ENCODE data around the gene SAAL1. TPM values are rescaled to one million over a fixed set of nuclear protein-coding genes. Genes with fewer than 3 reads are reported as not detected.

SAAL1 gene
- polyA plus RNA-seq, 1 experiment = 8.9 TPM

DNA sequence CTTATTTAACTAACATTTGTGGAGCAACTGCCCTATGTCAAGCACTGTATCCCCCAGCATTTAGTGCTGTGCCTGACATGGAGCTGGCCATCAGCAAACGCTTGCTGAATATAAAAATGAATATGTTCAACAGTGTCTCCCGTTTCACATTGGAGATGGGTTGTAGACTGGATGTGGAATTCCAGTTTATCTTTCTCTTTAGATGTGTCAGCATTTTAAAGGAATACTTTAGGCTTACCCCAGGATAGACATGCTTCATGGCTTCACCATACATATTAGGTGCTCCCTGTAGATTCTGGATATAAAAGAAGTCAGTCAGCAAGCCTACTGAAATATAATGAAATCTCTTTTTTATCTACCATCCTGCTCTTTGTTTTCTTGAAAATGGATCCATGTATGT is 38.5 kb downstream of the SAAL1 start:
- no peak for DNase-seq (ENCODE audit: low read depth)
- Histone ChIP-seq H3K4me3 (ENCODE audit: low read depth, low read length) (no peak overlapping the region), H3K36me3 (ENCODE audit: control insufficient read depth, insufficient read depth, low read length) (no peaks in the 10 kb centered on the region), H3K27me3 (ENCODE audit: control insufficient read depth, insufficient read depth, low read length) (no peaks in the 10 kb centered on the region)
- CTCF ChIA-PET = interaction anchor here (2.0 to 2.7 kb wide), 2 partner anchors 13 to 39 kb away, joined by 5 to 9 read pairs; partner anchors contain the start of gene SAAL1
- no peak for TF ChIP-seq CTCF (IDR thresholded peaks at IDR 0.05; ENCODE audit: insufficient read depth, low read depth, low read length)
- POLR2A ChIA-PET = no interaction called here

- H3K36me3 ChIP-seq (ENCODE audit: control insufficient read depth, insufficient read depth, low read length) = no peaks in the 10 kb centered on the region
- no peak for TF ChIP-seq CTCF (IDR thresholded peaks at IDR 0.05; ENCODE audit: insufficient read depth, low read depth, low read length)
- no peaks in the 10 kb centered on the region for H3K27me3 ChIP-seq (ENCODE audit: control insufficient read depth, insufficient read depth, low read length)
- DNase-seq (ENCODE audit: low read depth) = no peak
- POLR2A ChIA-PET = no interaction called here
- no peak overlapping the region for H3K4me3 ChIP-seq (ENCODE audit: low read depth, low read length)
- CTCF ChIA-PET = no interaction called here
Measured at GRCh38 chr11:18066626-18067025, 39.3 kb downstream of the SAAL1 start.

DNA sequence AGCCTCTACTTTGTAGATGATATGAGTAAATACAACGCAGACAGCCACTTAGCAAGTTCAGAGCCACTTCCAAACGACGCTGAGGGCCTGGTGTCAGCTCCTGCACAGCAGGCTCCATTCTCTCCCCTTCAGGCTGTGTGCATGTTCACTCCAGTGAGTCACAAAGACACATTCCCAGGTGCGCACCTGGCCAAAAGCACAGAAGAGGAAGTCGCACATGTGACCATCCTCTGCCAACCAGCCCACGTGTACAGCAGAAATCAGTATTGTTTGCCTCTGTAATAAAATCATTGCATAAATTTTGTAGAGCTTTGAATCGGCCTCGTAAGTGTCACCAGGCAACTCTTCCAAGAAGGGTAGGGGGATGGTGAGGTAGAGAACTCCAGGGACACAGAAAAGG is 40.3 kb downstream of the SAAL1 start:
- no peak for DNase-seq (ENCODE audit: low read depth)
- no peak for TF ChIP-seq CTCF (IDR thresholded peaks at IDR 0.05; ENCODE audit: insufficient read depth, low read depth, low read length)
- Histone ChIP-seq H3K36me3 (ENCODE audit: control insufficient read depth, insufficient read depth, low read length) (no peaks in the 10 kb centered on the region), H3K4me3 (ENCODE audit: low read depth, low read length) (no peak overlapping the region), H3K27me3 (ENCODE audit: control insufficient read depth, insufficient read depth, low read length) (no peaks in the 10 kb centered on the region)
- POLR2A ChIA-PET = no interaction called here
- CTCF ChIA-PET = interaction anchor here (1.0 kb wide), 1 partner anchor 40 kb away, joined by 4 read pairs; the partner anchor contains the start of gene SAAL1

- no peak overlapping the region for H3K4me3 ChIP-seq (ENCODE audit: low read depth, low read length)
- no peaks in the 10 kb centered on the region for H3K27me3 ChIP-seq (ENCODE audit: control insufficient read depth, insufficient read depth, low read length)
- CTCF ChIA-PET = interaction anchor here (1.0 kb wide), 1 partner anchor 41 kb away, joined by 4 read pairs; the partner anchor contains the start of gene SAAL1
- TF ChIP-seq CTCF (IDR thresholded peaks at IDR 0.05; ENCODE audit: insufficient read depth, low read depth, low read length) = no peak
- DNase-seq (ENCODE audit: low read depth) = no peak
- H3K36me3 ChIP-seq (ENCODE audit: control insufficient read depth, insufficient read depth, low read length) = no peaks in the 10 kb centered on the region
- POLR2A ChIA-PET = no interaction called here
Measured at GRCh38 chr11:18064450-18065054, 41.3 kb downstream of the SAAL1 start.

- no peak overlapping the region for H3K4me3 ChIP-seq (ENCODE audit: low read depth, low read length)
- CTCF ChIA-PET = no interaction called here
- H3K27me3 ChIP-seq (ENCODE audit: control insufficient read depth, insufficient read depth, low read length) = no peaks in the 10 kb centered on the region
- TF ChIP-seq CTCF (IDR thresholded peaks at IDR 0.05; ENCODE audit: insufficient read depth, low read depth, low read length) = no peak
- no peaks in the 10 kb centered on the region for H3K36me3 ChIP-seq (ENCODE audit: control insufficient read depth, insufficient read depth, low read length)
- no peak for DNase-seq (ENCODE audit: low read depth)
- POLR2A ChIA-PET = no interaction called here
Measured at GRCh38 chr11:18063862-18064434, 41.9 kb downstream of the SAAL1 start.
